Measurements from ENCODE around the gene GDF7.

GDF7 gene

GRCh38 chr2:20666304-20667150 lies at the start of gene GDF7:
Gene GDF7 (plus strand): TSS chr2:20667144. CDS start chr2:20667240, 96 bp downstream.
- DNase-seq: peak; percentile 36

- DNase-seq: no peak
Measured at GRCh38 chr2:20617892-20618467, 49.0 kb upstream of the GDF7 start.

DNA sequence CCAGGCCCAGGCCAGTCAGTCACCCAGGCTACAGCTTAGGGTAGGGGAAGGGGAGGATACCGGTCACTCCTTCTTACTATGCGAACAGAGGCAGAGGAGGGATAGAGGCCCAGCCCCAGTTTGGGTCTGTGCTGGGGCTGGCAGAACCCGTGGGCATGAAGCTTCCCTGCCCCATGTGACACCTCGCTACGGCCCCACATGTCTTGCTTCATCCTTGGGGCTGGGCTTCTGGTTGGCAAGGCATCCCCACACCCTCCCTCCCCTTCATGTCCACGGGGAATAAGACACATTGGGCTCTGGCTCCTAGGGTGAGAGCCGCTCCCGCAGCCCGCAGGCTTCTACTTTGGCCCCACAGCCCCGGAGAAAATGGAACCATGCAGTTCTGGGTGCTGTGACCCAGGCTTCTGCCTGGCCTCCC lies 48.5 kb upstream of the GDF7 start:
- no peak for DNase-seq

- DNase-seq: no peak
Measured at GRCh38 chr2:20618886-20619521, 47.9 kb upstream of the GDF7 start.

DNA sequence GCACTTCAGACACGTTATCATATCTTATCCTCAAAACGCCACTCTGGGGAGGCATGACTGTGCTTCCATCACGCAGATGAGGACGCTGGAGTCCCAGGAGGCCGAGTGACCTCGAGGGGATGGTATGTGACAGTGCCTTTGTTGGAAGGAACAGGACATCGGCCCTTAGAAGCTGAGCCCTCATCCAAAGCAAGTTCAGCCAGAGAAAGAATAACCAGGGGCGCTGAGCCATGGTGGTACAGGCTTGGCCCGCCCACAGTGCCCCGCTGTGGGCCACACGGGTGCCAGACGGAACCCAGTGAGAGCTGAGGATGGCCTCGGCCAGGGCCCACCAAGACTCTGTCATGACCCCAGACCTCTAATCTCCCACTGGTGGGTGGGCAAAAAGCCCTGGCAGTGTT lies 47.3 kb upstream of the GDF7 start:
- DNase-seq: no peak

DNA sequence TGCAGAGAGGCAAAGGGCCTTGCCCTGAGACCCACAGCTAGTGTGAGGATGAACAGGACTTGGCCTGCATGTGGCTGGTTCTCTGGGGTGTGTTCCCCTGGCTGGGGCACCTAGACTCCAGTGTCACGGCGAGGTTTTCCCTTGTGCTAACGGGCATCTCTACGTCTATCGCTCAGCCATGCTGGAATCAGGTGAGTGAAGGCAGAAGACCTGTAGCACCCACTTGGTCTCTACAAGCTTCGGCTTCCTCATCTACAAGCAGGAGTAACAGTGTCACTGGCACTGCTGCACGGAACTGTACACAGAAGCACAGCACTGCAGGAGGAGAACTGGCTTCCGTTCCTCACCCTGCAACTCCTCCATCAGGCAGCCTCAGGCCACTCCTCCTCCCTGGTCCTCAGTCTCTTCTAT lies 46.7 kb upstream of the GDF7 start:
- DNase-seq: no peak

DNA sequence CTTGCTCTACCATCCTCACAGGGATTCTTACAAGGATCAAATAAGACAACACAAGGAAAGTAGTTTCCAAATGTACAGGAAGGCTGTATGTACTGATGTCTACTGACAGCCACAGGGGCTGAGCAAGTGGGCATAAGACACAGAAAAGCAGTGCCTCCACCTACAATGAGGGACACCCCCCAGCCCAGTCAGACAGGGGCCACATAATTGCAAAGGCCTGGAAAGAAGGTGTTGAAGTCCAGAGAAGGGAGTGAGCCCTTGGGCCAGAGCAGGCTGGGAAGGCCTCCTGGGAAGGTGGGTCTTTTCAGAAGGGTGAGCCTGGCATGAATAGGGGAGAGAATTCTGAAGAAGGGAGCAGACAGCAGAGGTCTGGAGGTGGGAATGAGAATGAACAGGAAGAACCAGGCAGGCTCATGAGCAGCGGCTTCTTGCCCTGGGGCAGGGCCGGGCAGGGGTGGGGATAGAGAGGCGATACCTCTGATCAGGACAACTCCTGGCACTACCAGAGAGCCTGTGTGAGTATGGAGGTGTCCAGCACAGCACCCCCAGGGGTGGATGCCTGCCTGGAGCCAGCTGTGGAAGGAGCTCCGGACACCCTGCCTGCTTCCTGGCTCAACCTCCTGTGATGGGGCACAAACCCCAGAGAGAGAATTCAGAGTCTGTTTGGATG lies 46.1 kb upstream of the GDF7 start:
- DNase-seq: no peak

- no peak for DNase-seq
Measured at GRCh38 chr2:20621366-20622295, 45.3 kb upstream of the GDF7 start.

- no peak for DNase-seq
Measured at GRCh38 chr2:20622296-20622686, 44.7 kb upstream of the GDF7 start.

DNA sequence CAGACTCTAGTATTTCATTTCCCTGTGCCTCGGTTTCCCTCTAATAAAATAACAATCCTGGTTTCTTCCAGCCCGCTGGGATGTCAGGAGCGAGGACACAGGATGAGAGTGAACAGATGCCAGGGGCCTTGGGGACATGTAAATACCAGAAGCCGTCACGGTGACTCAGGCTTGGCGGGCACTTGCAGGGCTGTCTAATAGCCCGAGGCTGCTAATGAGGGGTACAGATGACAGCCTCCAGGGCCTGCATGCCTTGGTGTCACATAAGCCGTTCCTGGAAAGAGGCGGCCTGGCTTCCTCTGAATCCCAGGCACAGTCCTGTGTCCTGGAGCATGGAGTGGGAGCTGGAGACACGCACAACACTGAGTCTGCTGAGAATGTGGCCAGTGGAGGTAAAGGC lies 44.2 kb upstream of the GDF7 start:
- DNase-seq: no peak

DNA sequence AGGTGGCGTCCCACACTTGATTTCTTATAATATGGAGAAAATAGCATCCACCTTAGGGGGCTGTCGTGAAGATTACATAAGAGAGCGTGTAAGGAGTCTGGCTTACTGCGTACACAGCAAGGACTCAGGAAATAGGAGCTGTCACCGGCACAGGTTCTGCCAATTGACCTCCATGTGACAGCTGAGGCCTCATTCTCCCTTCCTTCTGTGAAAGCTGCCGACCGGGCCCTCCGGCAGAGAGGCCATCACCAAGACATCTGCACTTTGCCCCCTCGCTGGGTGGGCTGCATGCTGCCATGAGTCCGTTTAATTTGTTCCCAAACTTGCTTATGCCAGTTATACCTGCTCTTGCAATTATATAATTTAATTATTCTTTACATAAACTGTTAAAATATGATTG lies 43.7 kb upstream of the GDF7 start:
- no peak for DNase-seq

DNA sequence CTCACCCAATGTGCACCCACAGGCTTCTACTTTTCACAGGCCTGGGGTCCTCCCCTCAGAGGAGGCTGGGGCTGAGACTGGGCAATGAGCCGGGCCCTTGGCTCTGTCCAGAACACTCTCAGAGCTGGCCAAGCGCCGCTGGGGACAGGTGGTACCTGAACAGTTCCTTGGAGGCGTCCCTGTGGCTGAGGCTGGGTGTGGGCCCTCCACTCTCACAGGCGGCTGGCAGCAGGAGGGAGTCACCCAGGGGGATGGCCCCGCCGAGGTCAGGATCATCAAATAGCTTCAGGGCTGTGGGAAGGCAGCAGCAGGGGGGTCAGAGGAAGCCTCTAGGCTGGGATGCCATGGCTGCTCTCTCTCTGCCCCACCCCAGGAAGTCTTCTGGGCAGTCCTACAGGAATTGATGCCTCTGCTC lies 43.2 kb upstream of the GDF7 start:
- no peak for DNase-seq

- no peak for DNase-seq
Measured at GRCh38 chr2:20624156-20624883, 42.6 kb upstream of the GDF7 start.

- no peak for DNase-seq
Measured at GRCh38 chr2:20624884-20625485, 42.0 kb upstream of the GDF7 start.

GRCh38 chr2:20625491-20626391 lies 41.2 kb upstream of the GDF7 start:
- no peak for DNase-seq

GRCh38 chr2:20626392-20626697 lies 40.6 kb upstream of the GDF7 start:
- DNase-seq: no peak

GRCh38 chr2:20626698-20627513 lies 40.0 kb upstream of the GDF7 start:
- no peak for DNase-seq

DNA sequence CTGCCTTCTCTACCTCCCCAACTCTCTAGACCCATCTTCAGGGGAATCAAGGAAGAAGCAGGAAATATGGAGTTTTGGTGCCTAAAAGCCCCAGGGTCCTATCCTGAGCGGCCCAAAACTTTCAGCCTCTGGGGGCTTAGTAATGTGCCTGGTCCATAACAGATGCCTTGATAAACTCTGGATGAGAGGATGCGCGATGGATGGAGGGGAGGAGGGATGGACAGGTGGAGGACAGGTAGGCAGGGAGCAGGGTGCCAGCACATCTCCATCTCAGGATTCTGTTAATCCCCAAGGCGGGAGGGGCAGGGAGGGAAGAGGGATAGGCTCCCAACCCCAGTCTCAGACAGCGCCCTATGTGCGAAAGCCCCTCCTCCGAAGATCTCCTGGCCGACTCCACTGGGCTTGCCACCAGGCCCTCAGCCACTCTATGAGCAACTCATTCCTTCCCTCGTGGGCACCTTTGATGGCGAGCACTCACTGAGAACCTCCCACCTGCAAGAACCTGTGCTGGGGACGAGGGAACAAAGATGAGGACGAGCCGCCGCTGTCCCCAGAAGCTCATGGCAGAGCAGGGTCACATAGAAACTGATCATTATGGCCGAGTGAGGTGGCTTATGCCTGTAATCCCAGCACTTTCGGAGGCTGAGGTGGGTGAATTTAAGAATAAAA lies 39.1 kb upstream of the GDF7 start:
- no peak for DNase-seq

DNA sequence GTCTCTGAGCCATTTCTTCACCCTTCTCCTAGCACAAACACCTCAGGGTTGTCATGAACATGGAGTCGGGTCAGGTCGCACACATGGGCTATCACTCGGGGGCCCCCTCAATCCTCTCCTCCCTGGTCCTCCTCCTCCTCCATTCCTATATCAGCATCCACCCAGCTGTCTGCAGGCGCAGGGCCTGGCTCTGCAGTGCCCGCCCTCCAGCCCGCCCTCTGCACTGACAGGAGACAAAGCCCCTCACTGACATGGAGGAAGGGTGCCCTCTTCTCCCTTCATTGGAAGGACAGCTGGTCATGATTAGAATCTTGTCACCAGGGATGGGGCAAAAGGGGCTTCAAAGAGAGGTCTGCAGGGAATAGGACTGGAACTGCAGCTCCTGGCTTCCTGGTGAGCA lies 37.8 kb upstream of the GDF7 start:
- DNase-seq: no peak
